K562 (cell line): ENCODE results near the gene ARL5C. TPM values are rescaled to one million over a fixed set of nuclear protein-coding genes. Genes with fewer than 3 reads are reported as not detected.

ENCODE experiments used
- BRF1 ChIP-seq: IDR thresholded peaks from 3 replicates; pipeline ENCODE4 v1.6.1; 2011; ENCODE audit warnings: borderline replicate concordance, mild to moderate bottlenecking; ENCODE audit not compliant: insufficient read length; ENCODE audit errors: extremely low read depth
- FOXK2 ChIP-seq, 2 experiments: fragments of 450-650 bp; IDR thresholded peaks in 1 of 2; conservative IDR thresholded peaks in 1 of 2; 2 replicates each; pipeline ENCODE4 v1.6.1; 2016; ENCODE audit warnings: low read depth in 2 of 2, mild to moderate bottlenecking in 1 of 2
- GABPA ChIP-seq: fragments of 200-800 bp; sonication (Bioruptor generic); conservative IDR thresholded peaks from 2 replicates; pipeline ENCODE4 v1.6.1; 2016; ENCODE audit warnings: low read depth, missing genetic modification characterization, missing compliant biosample characterization
- GATA2 ChIP-seq: sonication (generic); formaldehyde crosslinking; IDR thresholded peaks from 2 replicates; pipeline ENCODE4 v1.4.0; 2020; ENCODE audit warnings: mild to moderate bottlenecking, missing genetic modification reagents
- MAFF ChIP-seq: IDR thresholded peaks from 2 replicates; pipeline ENCODE4 v1.6.1; 2012; ENCODE audit warnings: low read length, improper control_type of control experiment
- MCM5 ChIP-seq: fragments of 450-650 bp; IDR thresholded peaks from 2 replicates; pipeline ENCODE4 v1.6.1; 2016; ENCODE audit warnings: low read depth
- NBN ChIP-seq: fragments of 450-650 bp; IDR thresholded peaks from 2 replicates; pipeline ENCODE4 v1.6.1; 2016; ENCODE audit warnings: low read depth, mild to moderate bottlenecking
- NUFIP1 ChIP-seq: fragments of 450-650 bp; IDR thresholded peaks from 2 replicates; pipeline ENCODE4 v1.6.1; 2018; ENCODE audit not compliant: partially characterized antibody
- RAD21 ChIP-seq, 2 experiments: fragments of 250-450 bp in 1 of 2; fragments of 450-650 bp in 1 of 2; sonication (Bioruptor Pico) in 1 of 2; formaldehyde crosslinking in 1 of 2; IDR thresholded peaks in 1 of 2; conservative IDR thresholded peaks in 1 of 2; 2 replicates each; pipeline versions ENCODE4 v1.4.0 to v1.8.0; 2020 to 2022; ENCODE audit warnings: mild to moderate bottlenecking in 2 of 2, moderate library complexity in 1 of 2
- RBBP5 ChIP-seq: fragments of 200-600 bp; sonication (generic); IDR thresholded peaks from 2 replicates; pipeline ENCODE4 v1.6.1; 2012; ENCODE audit warnings: borderline replicate concordance, mild to moderate bottlenecking, low read length, control low read depth, inconsistent platforms; ENCODE audit not compliant: insufficient read depth, poor library complexity, severe bottlenecking
- TBP ChIP-seq: optimal IDR thresholded peaks from 2 replicates; pipeline ENCODE3; 2011; ENCODE audit warnings: low read depth, low read length, improper control_type of control experiment
- WHSC1 ChIP-seq: IDR thresholded peaks from one replicate; pipeline ENCODE4 v1.6.1; 2012; ENCODE audit warnings: low read length, control low read depth, inconsistent platforms
- XRCC4 ChIP-seq: IDR thresholded peaks from one replicate; pipeline ENCODE4 v1.6.1; 2011; ENCODE audit not compliant: insufficient read depth, insufficient read length; ENCODE audit errors: extremely low read depth
- ZFP1 ChIP-seq: fragments of 450-650 bp; formaldehyde crosslinking; IDR thresholded peaks from 2 replicates; pipeline ENCODE4 v1.4.0; 2020; ENCODE audit warnings: mild to moderate bottlenecking, mixed read lengths
- ZFP30 ChIP-seq: fragments of 250-450 bp; sonication (Bioruptor Pico); IDR thresholded peaks from 2 replicates; pipeline ENCODE4 v1.8.0; 2022; ENCODE audit warnings: moderate library complexity, mild to moderate bottlenecking, inconsistent platforms, borderline replicate concordance
- ZNF134 ChIP-seq: fragments of 250-450 bp; sonication (Bioruptor Pico); conservative IDR thresholded peaks from 2 replicates; pipeline ENCODE4 v1.4.0; 2020
- ZNF263 ChIP-seq: sonication (generic); formaldehyde crosslinking; IDR thresholded peaks from 2 replicates; pipeline ENCODE4 v1.8.0; 2022; ENCODE audit warnings: mild to moderate bottlenecking, missing genetic modification reagents, borderline replicate concordance
- ZNF324 ChIP-seq: fragments of 250-450 bp; sonication (Bioruptor Pico); IDR thresholded peaks from 2 replicates; pipeline ENCODE4 v1.4.0; 2020; ENCODE audit warnings: mild to moderate bottlenecking
- ZNF445 ChIP-seq: fragments of 250-450 bp; sonication (Bioruptor Pico); IDR thresholded peaks from 2 replicates; pipeline ENCODE4 v1.4.0; 2020; ENCODE audit warnings: low read depth, mild to moderate bottlenecking, moderate library complexity
- ZNF696 ChIP-seq: fragments of 250-450 bp; sonication (Bioruptor Pico); conservative IDR thresholded peaks from 2 replicates; pipeline ENCODE4 v1.4.0; 2020; ENCODE audit warnings: mild to moderate bottlenecking, moderate library complexity
- ZNF830 ChIP-seq: fragments of 250-450 bp; sonication (Bioruptor Pico); IDR thresholded peaks from 2 replicates; pipeline ENCODE4 v1.5.0; 2021; ENCODE audit warnings: mild to moderate bottlenecking
- polyA plus RNA-seq, 8 experiments: library from polyadenylated mRNA; depleted of rRNA in 4 of 8; stranded (reverse) in 5 of 8; unstranded in 3 of 8; fragments of >200 nt; fragmentation: Nextera tagmentation in 2 of 8; fragmentation: Illumina TruSeq in 1 of 8; extraction: Ambion mirVana in 2 of 8; extraction: Trizol in 1 of 8; gene quantifications; 2 replicates each; pipeline versions ENCODE4 v1.2.1 to v1.2.3, GENCODE V29; 2011 to 2014; ENCODE audit warnings: inconsistent platforms in 1 of 8, missing spikeins in 1 of 8
- total RNA-seq, 7 experiments: library from RNA; depleted of rRNA in 6 of 7; stranded (reverse); fragments of >200 nt in 6 of 7; fragmentation: Illumina TruSeq in 2 of 7; extraction: Trizol in 2 of 7; gene quantifications; 2 replicates each; pipeline versions ENCODE4 v1.2.1 to v1.2.3, GENCODE V29; 2011 to 2021; ENCODE audit warnings: low replicate concordance in 1 of 7
- TF ChIP-seq, protein P1 (sequence below): fragments of 150-350 bp; IDR thresholded peaks from 2 replicates; pipeline ENCODE4 v1.6.1; 2014; ENCODE audit warnings: low read depth, mild to moderate bottlenecking, low read length, borderline replicate concordance
- TF ChIP-seq, protein P2 (sequence below): fragments of 250-450 bp; sonication (Bioruptor Pico); IDR thresholded peaks from 2 replicates; pipeline ENCODE4 v1.4.0; 2020; ENCODE audit warnings: borderline replicate concordance
- TF ChIP-seq, protein P3 (sequence below): sonication (generic); formaldehyde crosslinking; IDR thresholded peaks from 2 replicates; pipeline ENCODE4 v1.8.0; 2022; ENCODE audit warnings: mild to moderate bottlenecking, missing genetic modification reagents

Gene ARL5C
- total and polyA plus RNA-seq, 9 of the 15 experiments (the other 6 are each of a cell fraction or from before 2014, with no cell fraction given), result not detected

DNA sequence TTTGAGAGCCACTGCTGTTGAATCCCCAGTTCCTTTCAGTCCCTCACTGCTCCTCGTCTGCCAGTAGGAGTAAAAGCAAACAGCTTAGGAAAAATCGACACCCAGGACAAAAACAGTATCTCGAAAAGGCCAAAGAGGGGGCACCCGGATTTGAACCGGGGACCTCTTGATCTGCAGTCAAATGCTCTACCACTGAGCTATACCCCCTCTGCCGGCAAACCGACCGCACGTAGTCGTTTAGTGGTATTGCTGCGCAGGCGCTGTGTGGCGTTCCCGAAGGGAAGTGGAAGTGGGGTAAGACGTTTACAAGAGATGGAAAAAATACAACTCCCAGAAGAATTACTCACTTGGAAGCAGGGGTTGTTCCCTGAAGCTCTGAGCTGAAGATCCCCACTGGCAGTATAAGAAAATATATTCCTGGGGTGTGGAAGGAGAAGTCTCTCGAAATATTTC is 12.3 kb downstream of the ARL5C start (continued):
- TF ChIP-seq, protein P1, sequence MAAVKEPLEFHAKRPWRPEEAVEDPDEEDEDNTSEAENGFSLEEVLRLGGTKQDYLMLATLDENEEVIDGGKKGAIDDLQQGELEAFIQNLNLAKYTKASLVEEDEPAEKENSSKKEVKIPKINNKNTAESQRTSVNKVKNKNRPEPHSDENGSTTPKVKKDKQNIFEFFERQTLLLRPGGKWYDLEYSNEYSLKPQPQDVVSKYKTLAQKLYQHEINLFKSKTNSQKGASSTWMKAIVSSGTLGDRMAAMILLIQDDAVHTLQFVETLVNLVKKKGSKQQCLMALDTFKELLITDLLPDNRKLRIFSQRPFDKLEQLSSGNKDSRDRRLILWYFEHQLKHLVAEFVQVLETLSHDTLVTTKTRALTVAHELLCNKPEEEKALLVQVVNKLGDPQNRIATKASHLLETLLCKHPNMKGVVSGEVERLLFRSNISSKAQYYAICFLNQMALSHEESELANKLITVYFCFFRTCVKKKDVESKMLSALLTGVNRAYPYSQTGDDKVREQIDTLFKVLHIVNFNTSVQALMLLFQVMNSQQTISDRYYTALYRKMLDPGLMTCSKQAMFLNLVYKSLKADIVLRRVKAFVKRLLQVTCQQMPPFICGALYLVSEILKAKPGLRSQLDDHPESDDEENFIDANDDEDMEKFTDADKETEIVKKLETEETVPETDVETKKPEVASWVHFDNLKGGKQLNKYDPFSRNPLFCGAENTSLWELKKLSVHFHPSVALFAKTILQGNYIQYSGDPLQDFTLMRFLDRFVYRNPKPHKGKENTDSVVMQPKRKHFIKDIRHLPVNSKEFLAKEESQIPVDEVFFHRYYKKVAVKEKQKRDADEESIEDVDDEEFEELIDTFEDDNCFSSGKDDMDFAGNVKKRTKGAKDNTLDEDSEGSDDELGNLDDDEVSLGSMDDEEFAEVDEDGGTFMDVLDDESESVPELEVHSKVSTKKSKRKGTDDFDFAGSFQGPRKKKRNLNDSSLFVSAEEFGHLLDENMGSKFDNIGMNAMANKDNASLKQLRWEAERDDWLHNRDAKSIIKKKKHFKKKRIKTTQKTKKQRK, result no peak
- TF ChIP-seq ZNF830 (CRISPR knock-in tag) (no peak), RAD21 (CRISPR knock-in tag; conservative IDR thresholded peaks at IDR 0.05 in 1 of 2, IDR thresholded peaks at IDR 0.05 in 1 of 2) (no peak), ZNF134 (CRISPR knock-in tag) (no peak), ZNF445 (CRISPR knock-in tag) (no peak), ZFP1 (CRISPR knock-in tag) (no peak), RBBP5 (no peak), WHSC1 (no peak), ZNF696 (CRISPR knock-in tag) (no peak), ZNF263 (CRISPR knock-in tag) (no peak), FOXK2 (conservative IDR thresholded peaks at IDR 0.05 in 1 of 2, IDR thresholded peaks at IDR 0.05 in 1 of 2; ENCODE audit: low read depth in 2 of 2) (peak in 1 of 2 experiments; percentile 35; a peak in 1 of 4 replicates), MCM5 (no peak), MAFF (no peak), XRCC4 (no peak), BRF1 (peak; percentile 94), TBP (peak; percentile 100), NUFIP1 (no peak), ZNF324 (CRISPR knock-in tag) (no peak), ZFP30 (CRISPR knock-in tag) (no peak), GATA2 (CRISPR knock-in tag) (no peak), NBN (0 out of 2 replicates have a peak, but pooled peaks have one; percentile 19), GABPA (no peak; the same call in 1 of the 2 replicates)
- TF ChIP-seq, protein P2, sequence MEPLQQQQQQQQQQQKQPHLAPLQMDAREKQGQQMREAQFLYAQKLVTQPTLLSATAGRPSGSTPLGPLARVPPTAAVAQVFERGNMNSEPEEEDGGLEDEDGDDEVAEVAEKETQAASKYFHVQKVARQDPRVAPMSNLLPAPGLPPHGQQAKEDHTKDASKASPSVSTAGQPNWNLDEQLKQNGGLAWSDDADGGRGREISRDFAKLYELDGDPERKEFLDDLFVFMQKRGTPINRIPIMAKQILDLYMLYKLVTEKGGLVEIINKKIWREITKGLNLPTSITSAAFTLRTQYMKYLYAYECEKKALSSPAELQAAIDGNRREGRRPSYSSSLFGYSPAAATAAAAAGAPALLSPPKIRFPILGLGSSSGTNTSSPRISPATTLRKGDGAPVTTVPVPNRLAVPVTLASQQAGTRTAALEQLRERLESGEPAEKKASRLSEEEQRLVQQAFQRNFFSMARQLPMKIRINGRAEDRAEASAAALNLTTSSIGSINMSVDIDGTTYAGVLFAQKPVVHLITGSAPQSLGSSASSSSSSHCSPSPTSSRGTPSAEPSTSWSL (CRISPR knock-in tag), result no peak
- TF ChIP-seq, protein P3, sequence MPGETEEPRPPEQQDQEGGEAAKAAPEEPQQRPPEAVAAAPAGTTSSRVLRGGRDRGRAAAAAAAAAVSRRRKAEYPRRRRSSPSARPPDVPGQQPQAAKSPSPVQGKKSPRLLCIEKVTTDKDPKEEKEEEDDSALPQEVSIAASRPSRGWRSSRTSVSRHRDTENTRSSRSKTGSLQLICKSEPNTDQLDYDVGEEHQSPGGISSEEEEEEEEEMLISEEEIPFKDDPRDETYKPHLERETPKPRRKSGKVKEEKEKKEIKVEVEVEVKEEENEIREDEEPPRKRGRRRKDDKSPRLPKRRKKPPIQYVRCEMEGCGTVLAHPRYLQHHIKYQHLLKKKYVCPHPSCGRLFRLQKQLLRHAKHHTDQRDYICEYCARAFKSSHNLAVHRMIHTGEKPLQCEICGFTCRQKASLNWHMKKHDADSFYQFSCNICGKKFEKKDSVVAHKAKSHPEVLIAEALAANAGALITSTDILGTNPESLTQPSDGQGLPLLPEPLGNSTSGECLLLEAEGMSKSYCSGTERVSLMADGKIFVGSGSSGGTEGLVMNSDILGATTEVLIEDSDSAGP (CRISPR knock-in tag), result no peak
